Stromal cell of bone marrow (primary cell): ENCODE data around the gene SMOC2.

Source experiments
- DNase-seq: peaks from one replicate; pipeline ENCODE4 v3.0.0-alpha.2; 2012; ENCODE audit warnings: low read depth

The SMOC2 gene

GRCh38 chr6:168576388-168576787, 135.4 kb downstream of the SMOC2 start:
- no peak for DNase-seq

DNA sequence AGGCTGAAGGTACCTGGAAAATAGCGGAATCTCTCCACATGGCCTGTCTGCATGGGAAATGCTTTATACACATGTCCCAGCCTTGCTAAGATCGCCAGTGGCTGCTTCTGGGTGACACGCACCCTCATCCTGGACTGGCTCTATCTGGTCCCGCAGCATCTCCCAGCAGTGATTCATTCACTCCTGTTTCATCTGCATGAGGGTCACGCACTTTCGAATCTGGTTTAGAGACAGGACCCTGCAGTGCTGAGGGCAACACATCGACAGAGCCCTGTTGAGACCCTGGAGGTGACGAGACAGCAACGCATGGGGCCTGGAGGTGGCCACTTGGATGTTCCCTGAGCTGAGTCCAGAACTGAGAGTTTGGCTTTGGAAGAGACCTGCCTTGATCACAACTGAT, 136.5 kb downstream of the SMOC2 start:
- no peak for DNase-seq

DNA sequence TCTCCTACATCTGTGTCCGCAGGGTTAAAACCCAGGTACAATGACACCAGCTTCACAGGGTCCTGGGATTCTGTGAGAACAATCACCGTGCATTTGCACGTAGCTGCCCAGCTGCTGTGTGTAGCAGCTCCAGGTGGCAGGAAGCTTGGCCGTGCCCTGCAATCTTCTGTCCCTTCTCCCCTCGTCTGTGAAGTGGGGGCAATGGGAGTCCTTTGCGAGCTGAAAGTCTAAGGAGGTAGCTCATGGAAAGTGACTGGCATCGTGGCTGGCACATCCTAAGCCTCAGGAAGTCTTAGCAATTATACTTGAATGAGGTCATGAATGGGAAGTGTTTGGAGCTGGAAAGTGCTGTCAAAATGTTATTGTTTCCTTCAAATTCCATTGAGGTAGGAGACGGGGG, 137.1 kb downstream of the SMOC2 start:
- no peak for DNase-seq

DNA sequence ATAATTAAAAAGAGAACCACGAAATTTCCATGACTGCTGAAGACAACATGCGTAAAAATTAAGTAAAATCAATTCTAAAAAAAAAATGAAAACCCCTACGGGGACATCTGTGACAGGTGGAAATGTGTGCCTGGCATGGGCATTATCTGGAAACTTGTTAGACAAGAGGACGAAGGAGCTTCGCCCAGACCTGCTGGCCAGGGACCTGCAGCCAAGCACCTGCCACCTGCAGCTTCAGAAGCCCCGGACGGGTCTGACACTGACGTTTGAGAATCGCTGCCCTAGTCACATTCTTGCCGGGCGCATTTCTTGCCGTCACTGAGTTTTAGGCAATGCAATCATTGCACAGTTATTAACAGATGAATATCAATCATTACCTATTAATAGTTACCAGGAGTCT, 140.3 kb downstream of the SMOC2 start:
- no peak for DNase-seq

DNA sequence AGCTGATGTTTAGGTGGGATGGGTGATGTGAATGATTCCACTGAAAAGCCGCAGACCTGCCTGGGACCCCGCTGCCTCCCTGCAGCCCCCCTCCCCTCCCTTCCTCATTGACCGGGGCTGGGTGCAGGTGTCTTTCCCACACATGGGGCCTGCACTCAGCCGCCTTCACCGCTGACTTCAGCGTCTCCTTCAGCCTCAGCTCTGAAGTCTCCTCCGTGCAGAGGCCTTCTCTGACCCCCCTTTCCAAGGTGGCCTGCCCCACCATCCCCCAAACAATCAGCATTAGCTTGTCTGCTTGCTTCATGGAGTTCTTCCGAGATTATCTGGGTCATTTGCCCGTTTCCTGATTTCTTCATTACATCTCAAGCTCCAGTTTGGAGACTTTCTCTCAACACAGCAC, 140.7 kb downstream of the SMOC2 start:
- no peak for DNase-seq

DNA sequence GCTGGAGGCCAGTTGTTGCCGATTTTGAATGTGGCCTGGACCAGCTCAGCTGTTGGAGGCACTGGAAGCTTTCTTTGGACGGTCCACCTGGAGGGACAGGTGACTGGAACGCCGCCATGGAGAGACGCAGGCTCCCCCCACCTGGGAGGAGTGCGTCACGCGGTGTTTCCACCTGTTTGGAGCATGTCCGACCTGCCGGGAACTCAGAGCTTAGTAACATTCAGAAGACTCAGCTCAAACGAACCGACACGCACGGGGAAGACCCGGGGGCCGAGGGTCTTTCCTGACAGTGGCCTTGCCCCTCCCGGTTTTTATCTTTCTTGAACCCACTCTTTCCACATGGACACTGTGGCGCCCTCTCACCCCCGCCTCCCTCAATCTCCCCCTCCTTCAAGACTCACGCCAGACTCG, 141.6 kb downstream of the SMOC2 start:
- no peak for DNase-seq

GRCh38 chr6:168583126-168583525, 142.1 kb downstream of the SMOC2 start:
- DNase-seq: no peak

DNA sequence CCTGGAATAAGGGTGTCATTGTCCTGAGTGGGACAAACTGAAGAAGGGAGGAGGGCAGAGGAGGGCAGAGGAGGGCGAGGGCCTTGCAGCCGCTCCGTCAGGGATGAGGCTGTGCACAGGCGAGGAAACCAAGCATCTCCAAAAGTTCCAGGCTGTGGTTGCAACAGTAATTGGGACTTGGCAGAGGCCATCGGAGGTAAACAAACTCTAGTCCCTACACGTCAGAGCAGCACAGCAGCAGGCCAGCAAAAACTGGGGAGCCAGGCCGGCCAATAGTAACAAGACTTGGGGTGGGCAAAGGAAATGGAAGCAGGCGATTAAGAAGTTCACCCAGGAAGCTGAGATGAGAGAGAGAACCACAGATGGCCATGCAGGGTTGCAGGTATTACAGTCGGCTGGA, 142.8 kb downstream of the SMOC2 start:
- DNase-seq: no peak

DNA sequence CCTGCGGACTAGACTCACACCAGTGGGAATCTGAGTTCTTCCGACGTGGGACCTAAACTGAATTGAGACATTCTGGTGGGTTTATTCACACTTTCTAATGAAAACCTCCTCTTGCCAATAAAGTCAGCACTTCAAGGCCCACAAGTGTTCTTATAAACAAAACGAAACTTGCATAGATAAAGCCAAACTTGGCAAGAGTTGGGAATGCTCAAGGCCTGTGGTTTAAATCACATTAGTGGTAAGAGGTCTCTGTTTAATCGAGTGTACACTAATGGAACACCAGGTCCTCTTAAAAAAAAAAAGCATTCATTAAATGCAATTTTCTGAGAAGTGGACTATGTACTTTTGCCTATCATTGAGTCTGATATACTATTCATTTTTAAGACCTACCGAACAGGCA, 143.3 kb downstream of the SMOC2 start:
- DNase-seq: no peak

GRCh38 chr6:168584671-168585070, 143.7 kb downstream of the SMOC2 start:
- no peak for DNase-seq

- no peak for DNase-seq
Observed at GRCh38 chr6:168585441-168585840, 144.5 kb downstream of the SMOC2 start.

DNA sequence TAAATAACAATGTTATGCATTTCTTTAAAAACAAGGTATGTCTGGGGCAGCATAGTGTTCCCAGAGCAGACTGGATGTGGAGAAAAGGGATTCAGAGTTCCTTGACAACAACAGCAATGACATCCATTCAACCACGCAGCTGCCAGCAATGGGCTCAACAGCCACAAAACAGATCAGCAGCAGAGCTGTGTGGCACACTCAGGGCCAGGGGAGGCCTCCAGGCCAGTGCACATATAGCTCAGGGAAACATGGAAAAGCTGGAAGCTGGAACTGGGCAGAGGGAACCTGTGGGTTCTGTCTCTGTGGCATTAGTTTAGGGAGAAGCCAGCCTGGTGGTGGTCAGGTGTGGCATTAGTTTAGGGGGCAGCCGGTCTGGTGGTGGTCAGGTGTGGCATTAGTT, 148.3 kb downstream of the SMOC2 start:
- DNase-seq: no peak

- DNase-seq: no peak
Observed at GRCh38 chr6:168590406-168590805, 149.4 kb downstream of the SMOC2 start.

DNA sequence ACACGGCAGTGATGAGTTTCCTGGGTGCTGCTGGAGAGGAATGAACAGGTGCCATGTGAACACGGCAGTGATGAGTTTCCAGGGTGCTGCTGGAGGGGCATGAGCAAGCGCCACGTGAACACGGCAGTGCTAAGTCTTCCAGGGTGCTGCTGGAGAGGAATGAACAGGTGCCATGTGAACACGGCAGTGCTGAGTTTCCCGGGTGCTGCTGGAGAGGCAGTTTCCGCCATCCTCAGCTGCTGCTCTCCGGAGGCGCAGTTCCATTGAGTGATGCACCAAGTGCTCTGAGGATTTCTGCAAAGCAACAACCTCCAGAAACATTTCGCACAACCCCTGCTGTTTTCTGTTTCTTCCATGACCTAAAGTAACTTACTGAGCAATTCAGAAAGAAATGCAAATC, 155.4 kb downstream of the SMOC2 start:
- DNase-seq: no peak

GRCh38 chr6:168597471-168597875, 156.5 kb downstream of the SMOC2 start:
- no peak for DNase-seq

- no peak for DNase-seq
Observed at GRCh38 chr6:168598251-168599117, 157.5 kb downstream of the SMOC2 start.

DNA sequence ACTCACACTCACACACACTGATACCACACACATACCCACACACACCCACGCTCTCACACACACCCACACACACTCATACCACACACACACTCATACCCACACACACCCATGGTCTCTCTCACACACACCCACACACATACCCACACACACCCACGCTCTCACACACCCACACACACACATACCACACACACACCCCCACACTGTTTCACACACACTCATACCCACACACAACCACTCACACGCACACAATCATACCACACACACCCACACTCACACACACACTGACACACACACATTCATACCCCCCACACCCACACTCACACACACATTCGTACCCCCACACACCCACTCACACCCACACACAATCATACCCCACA, 158.1 kb downstream of the SMOC2 start:
- DNase-seq: no peak

- DNase-seq: no peak
Observed at GRCh38 chr6:168599769-168600330, 158.9 kb downstream of the SMOC2 start.

DNA sequence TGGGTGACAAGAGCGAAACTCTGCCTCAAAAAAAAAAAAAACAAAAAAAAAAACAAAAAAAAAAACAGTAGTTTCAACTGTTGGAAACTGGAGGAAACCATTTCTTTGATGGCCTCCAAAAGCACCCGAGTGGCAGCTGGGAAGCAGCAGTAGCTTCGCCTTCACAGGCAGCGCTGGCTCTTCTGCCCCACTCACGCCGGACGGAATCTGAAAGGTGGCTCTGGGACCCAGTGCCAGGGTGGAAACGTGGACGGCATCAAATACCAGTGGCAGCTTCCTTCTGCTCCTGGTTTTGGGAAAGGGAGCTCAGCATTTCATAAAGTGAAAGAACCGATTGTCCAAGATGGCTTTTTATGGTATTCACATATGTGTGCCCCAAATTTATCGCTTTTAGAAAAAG, 159.4 kb downstream of the SMOC2 start:
- DNase-seq: no peak

DNA sequence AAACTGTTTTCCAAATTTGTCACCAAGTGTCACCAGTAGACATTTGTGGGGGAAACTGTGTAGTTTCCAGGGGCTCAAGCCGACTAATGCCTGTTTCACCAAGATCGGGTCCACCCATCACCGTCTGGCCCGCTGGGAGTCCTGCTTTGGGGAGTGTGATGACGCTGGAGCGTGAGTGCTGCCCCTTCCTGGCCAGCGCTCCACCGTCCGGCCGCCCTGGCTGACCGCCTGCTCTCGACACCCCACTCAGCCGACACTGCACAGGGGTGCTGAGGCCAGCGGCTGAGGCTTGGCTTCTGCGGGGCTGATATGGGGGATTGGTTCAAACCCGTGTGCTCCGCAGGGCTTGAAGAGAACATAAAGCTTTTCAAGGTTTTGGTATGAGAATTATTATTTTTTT, 160.1 kb downstream of the SMOC2 start:
- DNase-seq: no peak

- DNase-seq: no peak
Observed at GRCh38 chr6:168601546-168601945, 160.6 kb downstream of the SMOC2 start.

GRCh38 chr6:168602576-168602975, 161.6 kb downstream of the SMOC2 start:
- DNase-seq: no peak

DNA sequence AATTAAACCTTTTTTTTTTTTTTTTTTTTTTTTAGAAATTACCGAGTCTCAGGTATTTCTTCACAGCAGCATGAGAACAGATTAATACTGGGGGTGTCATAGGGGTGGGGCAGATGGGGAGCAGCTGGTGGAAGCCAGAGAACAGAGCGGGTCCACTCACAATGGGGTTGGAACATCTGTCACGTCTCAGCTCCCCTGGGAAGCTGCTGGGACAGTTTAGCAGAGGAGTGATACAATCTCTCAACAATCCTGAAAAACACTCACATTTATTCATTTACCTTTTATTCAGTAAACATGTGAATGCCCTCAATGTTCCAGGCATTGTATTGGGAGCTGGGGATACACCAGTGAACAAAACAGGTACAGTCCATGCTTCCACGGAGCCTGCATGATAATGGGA, 162.2 kb downstream of the SMOC2 start:
- DNase-seq: no peak

GRCh38 chr6:168605964-168606363, 165.0 kb downstream of the SMOC2 start:
- DNase-seq: no peak
